Liver (tissue), 9 donors: Measurements from ENCODE around the gene WRAP73. TPM values are rescaled to one million over a fixed set of nuclear protein-coding genes. Genes with fewer than 3 reads are reported as not detected.

Source experiments
- DNase-seq: peaks from one replicate; pipeline ENCODE4 v3.0.0-alpha.2; 2017; ENCODE audit warnings: low spot score
- H3K27ac ChIP-seq, 2 donors: one replicate each; pipeline ENCODE4 v1.7.0; 2013; ENCODE audit warnings: inconsistent platforms in 2 of 2, low read length in 2 of 2, control low read depth in 1 of 2, low read depth in 1 of 2, mild to moderate bottlenecking in 1 of 2
- H3K27me3 ChIP-seq, 4 donors: one replicate each; pipeline versions ENCODE4 v1.6.1 to v1.7.0; 2013; ENCODE audit warnings: low read length in 3 of 4, inconsistent platforms in 1 of 4, mild to moderate bottlenecking in 1 of 4, moderate library complexity in 1 of 4; ENCODE audit not compliant: control insufficient read depth in 4 of 4, insufficient read depth in 4 of 4
- H3K36me3 ChIP-seq, 4 donors: one replicate each; pipeline versions ENCODE4 v1.6.1 to v1.7.0; 2013; ENCODE audit warnings: low read length in 3 of 4, mild to moderate bottlenecking in 3 of 4, low read depth in 1 of 4, moderate library complexity in 1 of 4; ENCODE audit not compliant: control insufficient read depth in 4 of 4, insufficient read depth in 3 of 4
- H3K4me1 ChIP-seq, 4 donors: one replicate each; pipeline versions ENCODE4 v1.6.1 to v1.7.0; 2013; ENCODE audit warnings: low read length in 3 of 4, mild to moderate bottlenecking in 3 of 4, moderate library complexity in 1 of 4; ENCODE audit not compliant: control insufficient read depth in 4 of 4, insufficient read depth in 4 of 4
- H3K4me3 ChIP-seq, 3 donors: one replicate each; pipeline versions ENCODE4 v1.6.1 to v1.7.0; 2013; ENCODE audit warnings: low read length in 3 of 3, control low read depth in 1 of 3, low read depth in 1 of 3, mild to moderate bottlenecking in 1 of 3
- H3K9ac ChIP-seq, 2 donors: one replicate each; pipeline ENCODE4 v1.7.0; 2013; ENCODE audit warnings: low read length in 2 of 2, mild to moderate bottlenecking in 2 of 2, moderate library complexity in 2 of 2, control low read depth in 1 of 2, low read depth in 1 of 2
- H3K9me3 ChIP-seq, 4 donors: one replicate each; pipeline versions ENCODE4 v1.6.1 to v1.7.0; 2013; ENCODE audit warnings: low read length in 3 of 4; ENCODE audit not compliant: control insufficient read depth in 4 of 4
- ATF3 ChIP-seq: IDR thresholded peaks from 2 replicates; pipeline ENCODE4 v1.6.1; 2016; ENCODE audit warnings: antibody characterized with exemption
- CTCF ChIP-seq: fragments of 150-350 bp; IDR thresholded peaks from 2 replicates; pipeline ENCODE4 v1.5.1; 2017; ENCODE audit warnings: improper control_type of control experiment, low read depth, low read length; ENCODE audit not compliant: missing input control
- EGR1 ChIP-seq, 2 donors: IDR thresholded peaks; 2 replicates each; pipeline ENCODE4 v1.6.1; 2016 to 2018; ENCODE audit warnings: antibody characterized with exemption in 2 of 2, low read depth in 2 of 2
- FOXA1 ChIP-seq: IDR thresholded peaks from 2 replicates; pipeline ENCODE4 v1.6.1; 2016; ENCODE audit warnings: antibody characterized with exemption
- FOXA2 ChIP-seq: IDR thresholded peaks from 2 replicates; pipeline ENCODE4 v1.6.1; 2016; ENCODE audit warnings: antibody characterized with exemption
- GABPA ChIP-seq, 2 donors: IDR thresholded peaks in 1 of 2; conservative IDR thresholded peaks in 1 of 2; 2 replicates each; pipeline ENCODE4 v1.6.1; 2016; ENCODE audit warnings: antibody characterized with exemption in 2 of 2, mild to moderate bottlenecking in 1 of 2, moderate library complexity in 1 of 2
- HNF4A ChIP-seq, 2 donors: conservative IDR thresholded peaks; 2 replicates each; pipeline ENCODE4 v1.6.1; 2016; ENCODE audit warnings: antibody characterized with exemption in 2 of 2, mild to moderate bottlenecking in 2 of 2
- HNF4G ChIP-seq: IDR thresholded peaks from 2 replicates; pipeline ENCODE4 v1.6.1; 2016; ENCODE audit warnings: antibody characterized with exemption
- MAX ChIP-seq: IDR thresholded peaks from 2 replicates; pipeline ENCODE4 v1.6.1; 2016; ENCODE audit warnings: antibody characterized with exemption
- NR2F2 ChIP-seq: IDR thresholded peaks from 2 replicates; pipeline ENCODE4 v1.6.1; 2016; ENCODE audit warnings: antibody characterized with exemption
- RAD21 ChIP-seq, 2 donors: IDR thresholded peaks; 2 replicates each; pipeline ENCODE4 v1.6.1; 2016; ENCODE audit warnings: antibody characterized with exemption in 2 of 2, mild to moderate bottlenecking in 2 of 2
- RXRA ChIP-seq, 2 donors: IDR thresholded peaks; 2 replicates each; pipeline ENCODE4 v1.6.1; 2017 to 2018; ENCODE audit warnings: antibody characterized with exemption in 2 of 2, mild to moderate bottlenecking in 1 of 2
- SP1 ChIP-seq: IDR thresholded peaks from 2 replicates; pipeline ENCODE4 v1.6.1; 2018; ENCODE audit warnings: antibody characterized with exemption, mild to moderate bottlenecking
- TAF1 ChIP-seq: conservative IDR thresholded peaks from 2 replicates; pipeline ENCODE4 v1.6.1; 2016; ENCODE audit warnings: antibody characterized with exemption, mild to moderate bottlenecking
- YY1 ChIP-seq: IDR thresholded peaks from 2 replicates; pipeline ENCODE4 v1.6.1; 2016; ENCODE audit warnings: antibody characterized with exemption, mild to moderate bottlenecking
- ZBTB33 ChIP-seq: IDR thresholded peaks from 2 replicates; pipeline ENCODE4 v1.6.1; 2016; ENCODE audit warnings: antibody characterized with exemption
- WGBS: extraction: QIAGEN DNeasy Blood & Tissue Kit; methylation state at CpG from one replicate; pipeline ENCODE4 v1.1.7; 2013; 5-methylcytosine and 5-hydroxymethylcytosine counted together
- polyA plus RNA-seq, 2 donors: library from polyadenylated mRNA; stranded (reverse) in 1 of 2; unstranded in 1 of 2; fragments of 200-250 nt in 1 of 2; fragments of >200 nt in 1 of 2; fragmentation: Nextera tagmentation in 1 of 2; extraction: Ambion mirVana in 1 of 2; gene quantifications; one replicate each; pipeline versions ENCODE4 v1.2.1 to v1.2.3, GENCODE V29; 2013 to 2015
- total RNA-seq, 2 donors: library from RNA; depleted of rRNA; stranded (reverse); fragments of >200 nt; gene quantifications; one replicate each; pipeline ENCODE4 v1.2.3, GENCODE V29; 2014
- donor health status: healthy.
- donor health status: healthy.
- donor health status: healthy.
- donor health status: healthy.
- donor health status: healthy.

The WRAP73 gene
- total and polyA plus RNA-seq, 4 donors, result 7.6 to 14.6 (median 10.0) TPM

GRCh38 chr1:3696689-3697088 lies 46.8 kb upstream of the WRAP73 start:
- DNase-seq, result no peak
- Histone ChIP-seq H3K4me3 (no peak overlapping the region), H3K36me3 (no peaks in the 10 kb centered on the region), H3K9ac (no peak overlapping the region), H3K27ac (no peak overlapping the region), H3K9me3 (no peaks in the 10 kb centered on the region), H3K4me1 (peaks cover 0 to 4% (median under 1%) of the 10 kb centered on the region in 4 donors), H3K27me3 (no peaks in the 10 kb centered on the region)
- TF ChIP-seq FOXA1 (no peak), TAF1 (no peak), MAX (no peak), YY1 (no peak), SP1 (no peak), ZBTB33 (no peak)
- WGBS, result 90% methylated on average over 9 of the region's 9 CpGs

- peak; percentile 55 for DNase-seq
- WGBS, result 45% methylated on average over 33 of the region's 33 CpGs
- peaks cover 0 to 4% (median under 1%) of the 10 kb centered on the region in 4 donors for H3K4me1 ChIP-seq
- no peak overlapping the region for H3K4me3 ChIP-seq
- H3K9ac ChIP-seq, result no peak overlapping the region
- H3K27ac ChIP-seq, result no peak overlapping the region
- TF ChIP-seq HNF4G, result no peak
- TF ChIP-seq CTCF, result peak; percentile 73
- no peak for TF ChIP-seq HNF4A (conservative IDR thresholded peaks at IDR 0.05)
- TF ChIP-seq ATF3, result no peak
- TF ChIP-seq RAD21 (IDR thresholded peaks at IDR 0.05), result peak in 1 of 2 donors; percentile 76
- TF ChIP-seq FOXA1, result no peak
- H3K36me3 ChIP-seq, result no peaks in the 10 kb centered on the region
- no peaks in the 10 kb centered on the region for H3K27me3 ChIP-seq
- no peaks in the 10 kb centered on the region for H3K9me3 ChIP-seq
These were observed 45.7 kb upstream of the WRAP73 start for GRCh38 chr1:3695326-3696217.

- Histone ChIP-seq H3K27ac (no peak overlapping the region), H3K9me3 (no peaks in the 10 kb centered on the region), H3K4me3 (no peak overlapping the region), H3K4me1 (peaks cover 0 to 4% (median under 1%) of the 10 kb centered on the region in 4 donors), H3K27me3 (no peaks in the 10 kb centered on the region), H3K9ac (no peak overlapping the region), H3K36me3 (no peaks in the 10 kb centered on the region)
- DNase-seq, result no peak
- 95% methylated on average over 11 of the region's 11 CpGs for WGBS
- TF ChIP-seq ZBTB33, result no peak
- no peak for TF ChIP-seq EGR1 (IDR thresholded peaks at IDR 0.05; ENCODE audit: low read depth in 2 of 2)
- no peak for TF ChIP-seq FOXA1
- no peak for TF ChIP-seq GABPA (IDR thresholded peaks at IDR 0.05 in 1 of 2, conservative IDR thresholded peaks at IDR 0.05 in 1 of 2)
- no peak for TF ChIP-seq SP1
- no peak for TF ChIP-seq NR2F2
- no peak for TF ChIP-seq ATF3
- no peak for TF ChIP-seq HNF4G
- no peak for TF ChIP-seq RXRA (IDR thresholded peaks at IDR 0.05)
- no peak for TF ChIP-seq HNF4A (conservative IDR thresholded peaks at IDR 0.05)
- no peak for TF ChIP-seq FOXA2
These were observed 43.4 kb upstream of the WRAP73 start for GRCh38 chr1:3693321-3693720.
